Choroid plexus epithelial cell (primary cell): ENCODE results near the gene DLL1.

ENCODE experiments used
- DNase-seq: peaks from one replicate; pipeline ENCODE4 v3.0.0-alpha.2; 2010; ENCODE audit warnings: low read depth
- H3K4me3 ChIP-seq: 2 replicates; pipeline ENCODE4 v1.5.1; 2011; ENCODE audit warnings: low read depth, mild to moderate bottlenecking, control low read depth, low read length, moderate library complexity
- CTCF ChIP-seq: conservative IDR thresholded peaks from 2 replicates; pipeline ENCODE4 v1.5.1; 2011; ENCODE audit warnings: low read depth, mild to moderate bottlenecking, control low read depth, inconsistent platforms, low read length, moderate library complexity

The DLL1 gene

GRCh38 chr6:170254315-170255213 is 36.3 kb downstream of the DLL1 start:
- DNase-seq, result no peak
- no peak for TF ChIP-seq CTCF
- H3K4me3 ChIP-seq, result no peak overlapping the region

GRCh38 chr6:170253910-170254269 is 37.0 kb downstream of the DLL1 start:
- TF ChIP-seq CTCF, result no peak
- H3K4me3 ChIP-seq, result no peak overlapping the region
- DNase-seq, result no peak

- no peak for TF ChIP-seq CTCF
- H3K4me3 ChIP-seq, result no peak overlapping the region
- DNase-seq, result no peak
These were observed 37.5 kb downstream of the DLL1 start for GRCh38 chr6:170253226-170253909.

- DNase-seq, result no peak
- no peak overlapping the region for H3K4me3 ChIP-seq
- TF ChIP-seq CTCF, result no peak
These were observed 38.9 kb downstream of the DLL1 start for GRCh38 chr6:170251776-170252571.

GRCh38 chr6:170250981-170251775 is 39.7 kb downstream of the DLL1 start:
- no peak for DNase-seq
- H3K4me3 ChIP-seq, result no peak overlapping the region
- no peak for TF ChIP-seq CTCF

- H3K4me3 ChIP-seq, result no peak overlapping the region
- DNase-seq, result no peak
- TF ChIP-seq CTCF, result no peak
These were observed 40.4 kb downstream of the DLL1 start for GRCh38 chr6:170250455-170250854.
